GM21423 (cell line): ENCODE data around the gene UBAC2.
A peak's percentile ranks its signal among the peaks of the same experiment; 100 is the strongest.
"Not testable (repeated sequence)": the region's sequence is repeated elsewhere in the genome, so short reads cannot be mapped to it uniquely, and the experiment has no call there.

Experiments
- ATAC-seq: cut with Tn5 transposase; IDR thresholded peaks from one replicate; pipeline ENCODE4 v1.9.1; 2021; ENCODE audit warnings: mild to moderate bottlenecking, moderate library complexity; ENCODE audit not compliant: unreplicated experiment

The UBAC2 gene

GRCh38 chr13:99231721-99232120 is 31.1 kb downstream of the UBAC2 start:
- ATAC-seq: peak; percentile 23

GRCh38 chr13:99237981-99238662 is 37.5 kb downstream of the UBAC2 start:
- peak; percentile 73 for ATAC-seq

- ATAC-seq: no peak
Measured at GRCh38 chr13:99246100-99246499, 45.4 kb downstream of the UBAC2 start.

GRCh38 chr13:99249178-99249577 is 48.5 kb downstream of the UBAC2 start:
- ATAC-seq: not testable (repeated sequence)

- not testable (repeated sequence) for ATAC-seq
Measured at GRCh38 chr13:99249606-99250005, 49.0 kb downstream of the UBAC2 start.

- no peak for ATAC-seq
Measured at GRCh38 chr13:99250982-99251825, 50.5 kb downstream of the UBAC2 start.

GRCh38 chr13:99251921-99252320 is 51.3 kb downstream of the UBAC2 start:
- no peak for ATAC-seq

- no peak for ATAC-seq
Measured at GRCh38 chr13:99254830-99255229, 54.2 kb downstream of the UBAC2 start.

GRCh38 chr13:99255271-99255670 is 54.6 kb downstream of the UBAC2 start:
- ATAC-seq: no peak

GRCh38 chr13:99256283-99256682 is 55.6 kb downstream of the UBAC2 start:
- no peak for ATAC-seq

GRCh38 chr13:99256709-99257108 is 56.1 kb downstream of the UBAC2 start:
- no peak for ATAC-seq

- ATAC-seq: no peak
Measured at GRCh38 chr13:99257291-99257690, 56.6 kb downstream of the UBAC2 start.

GRCh38 chr13:99258210-99258860 is 57.7 kb downstream of the UBAC2 start, which contains the start of gene GPR18:
Gene GPR18, minus strand, starts transcription at chr13:99258379. Its CDS starts 2,507 bp downstream, at chr13:99255872.
- peak; percentile 76 for ATAC-seq

- ATAC-seq: peak; percentile 64
Measured at GRCh38 chr13:99258946-99259345, 58.3 kb downstream of the UBAC2 start.

GRCh38 chr13:99260216-99260615 is 59.6 kb downstream of the UBAC2 start:
- ATAC-seq: no peak

- ATAC-seq: no peak
Measured at GRCh38 chr13:99261059-99261458, 60.4 kb downstream of the UBAC2 start.

GRCh38 chr13:99263126-99263785 is 62.6 kb downstream of the UBAC2 start:
- no peak for ATAC-seq

GRCh38 chr13:99264051-99264450 is 63.4 kb downstream of the UBAC2 start:
- ATAC-seq: no peak

- no peak for ATAC-seq
Measured at GRCh38 chr13:99265162-99265800, 64.6 kb downstream of the UBAC2 start.

GRCh38 chr13:99265821-99266426 is 65.3 kb downstream of the UBAC2 start:
- no peak for ATAC-seq
